GM12865 (cell line): ENCODE results near the gene ADAM15.

Experiments
- DNase-seq: peaks from one replicate; pipeline ENCODE4 v3.0.0; 2010; ENCODE audit warnings: low read depth
- H3K4me3 ChIP-seq: 2 replicates; pipeline ENCODE4 v1.5.1; 2011; ENCODE audit warnings: mild to moderate bottlenecking, low read depth, low read length, control low read depth
- TF ChIP-seq, protein P1 (sequence below): IDR thresholded peaks from 2 replicates; pipeline ENCODE4 v1.5.1; 2011; ENCODE audit warnings: low read length, control low read depth, low read depth, inconsistent platforms; ENCODE audit not compliant: insufficient read depth; ENCODE audit errors: missing control alignments

ADAM15 gene

DNA sequence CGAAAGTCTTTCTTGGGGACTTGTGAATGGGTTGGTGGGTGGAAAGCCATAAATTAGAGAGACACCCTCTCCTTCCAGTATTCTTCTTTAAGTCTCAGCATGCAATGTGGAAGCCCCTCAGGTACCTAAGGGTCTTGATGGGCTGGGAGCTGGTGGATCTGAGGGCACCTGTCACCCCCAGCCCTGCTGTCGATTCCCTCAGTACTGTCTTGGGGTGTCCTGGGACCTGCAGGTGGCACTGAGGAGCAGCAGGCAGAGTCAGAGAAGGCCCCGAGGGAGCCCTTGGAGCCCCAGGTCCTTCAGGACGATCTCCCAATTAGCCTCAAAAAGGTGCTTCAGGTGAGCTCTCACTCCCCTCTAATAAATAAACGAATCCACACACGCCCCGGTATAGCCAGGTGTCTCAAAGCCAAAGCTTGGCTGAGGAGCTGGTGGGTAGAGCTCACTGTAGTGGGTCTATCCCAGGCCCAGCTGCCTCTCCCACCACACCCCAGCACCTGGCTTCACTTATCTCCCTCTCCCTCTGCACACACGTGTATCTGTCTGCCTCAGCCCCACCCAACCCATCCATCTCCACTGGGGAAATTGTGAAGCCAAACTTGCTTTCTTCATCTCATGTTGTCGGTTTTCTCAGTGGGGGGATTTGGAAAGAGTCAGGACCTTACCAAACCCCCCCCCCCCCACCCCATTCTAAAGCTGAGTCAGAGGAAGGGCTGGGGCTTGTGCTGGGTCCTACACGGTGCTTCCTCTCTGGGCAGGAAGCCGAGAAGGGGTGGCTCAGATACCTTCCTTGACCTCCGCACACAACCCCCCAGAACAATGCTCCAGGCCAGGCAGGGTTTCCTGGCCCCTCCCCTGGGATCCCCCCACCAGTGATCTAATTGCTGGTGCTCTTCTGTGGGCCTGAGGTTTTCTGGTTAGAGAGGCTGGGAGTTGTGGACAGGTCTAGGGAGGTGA lies 1.6 kb downstream of the ADAM15 start:
- no peak for DNase-seq
- no peak overlapping the region for H3K4me3 ChIP-seq
- TF ChIP-seq, protein P1, sequence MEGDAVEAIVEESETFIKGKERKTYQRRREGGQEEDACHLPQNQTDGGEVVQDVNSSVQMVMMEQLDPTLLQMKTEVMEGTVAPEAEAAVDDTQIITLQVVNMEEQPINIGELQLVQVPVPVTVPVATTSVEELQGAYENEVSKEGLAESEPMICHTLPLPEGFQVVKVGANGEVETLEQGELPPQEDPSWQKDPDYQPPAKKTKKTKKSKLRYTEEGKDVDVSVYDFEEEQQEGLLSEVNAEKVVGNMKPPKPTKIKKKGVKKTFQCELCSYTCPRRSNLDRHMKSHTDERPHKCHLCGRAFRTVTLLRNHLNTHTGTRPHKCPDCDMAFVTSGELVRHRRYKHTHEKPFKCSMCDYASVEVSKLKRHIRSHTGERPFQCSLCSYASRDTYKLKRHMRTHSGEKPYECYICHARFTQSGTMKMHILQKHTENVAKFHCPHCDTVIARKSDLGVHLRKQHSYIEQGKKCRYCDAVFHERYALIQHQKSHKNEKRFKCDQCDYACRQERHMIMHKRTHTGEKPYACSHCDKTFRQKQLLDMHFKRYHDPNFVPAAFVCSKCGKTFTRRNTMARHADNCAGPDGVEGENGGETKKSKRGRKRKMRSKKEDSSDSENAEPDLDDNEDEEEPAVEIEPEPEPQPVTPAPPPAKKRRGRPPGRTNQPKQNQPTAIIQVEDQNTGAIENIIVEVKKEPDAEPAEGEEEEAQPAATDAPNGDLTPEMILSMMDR = peak; percentile 9

DNA sequence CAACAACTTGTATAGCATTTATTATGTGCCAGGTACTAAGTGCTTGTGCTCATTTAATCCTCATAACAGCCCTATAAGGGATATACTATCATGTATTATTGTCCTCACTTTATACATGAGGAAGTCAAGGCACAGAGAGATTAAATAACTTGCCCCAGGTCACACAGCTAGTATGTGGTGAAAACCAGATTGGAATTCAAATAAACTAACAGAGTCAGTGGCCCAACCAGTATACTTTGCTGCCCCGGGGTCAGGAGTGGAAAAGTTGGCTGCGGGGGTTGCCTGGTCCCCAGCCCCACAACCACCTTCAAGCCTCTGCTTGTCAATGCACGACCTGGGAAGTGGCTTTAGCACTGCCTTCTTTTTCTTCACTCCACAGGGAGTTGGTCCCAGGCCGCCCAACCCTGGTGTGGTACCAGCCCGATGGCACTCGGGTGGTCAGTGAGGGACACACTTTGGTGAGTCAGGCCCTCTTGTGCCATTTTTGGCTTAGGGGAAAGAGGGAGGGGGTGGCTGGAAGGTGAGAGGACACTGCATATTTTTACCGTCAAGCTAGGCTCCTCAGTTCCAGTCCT lies 2.5 kb downstream of the ADAM15 start:
- no peak for DNase-seq
- H3K4me3 ChIP-seq = no peak overlapping the region
- TF ChIP-seq, protein P1 = no peak

DNA sequence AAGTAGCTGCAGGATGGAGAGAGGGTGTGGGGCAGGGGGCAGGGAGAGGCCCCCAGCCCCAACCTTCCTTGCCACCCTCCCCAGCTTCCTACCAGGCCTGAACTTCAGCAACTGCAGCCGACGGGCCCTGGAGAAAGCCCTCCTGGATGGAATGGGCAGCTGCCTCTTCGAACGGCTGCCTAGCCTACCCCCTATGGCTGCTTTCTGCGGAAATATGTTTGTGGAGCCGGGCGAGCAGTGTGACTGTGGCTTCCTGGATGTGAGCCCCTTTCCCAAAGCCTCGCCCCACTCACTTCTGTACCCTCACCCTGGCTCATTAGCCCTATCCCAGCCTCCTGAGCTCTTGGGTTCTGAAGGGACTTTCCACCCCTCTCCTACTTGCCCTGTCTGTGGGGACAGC lies 6.0 kb downstream of the ADAM15 start:
- DNase-seq = no peak
- H3K4me3 ChIP-seq = no peak overlapping the region
- TF ChIP-seq, protein P1 = no peak

DNA sequence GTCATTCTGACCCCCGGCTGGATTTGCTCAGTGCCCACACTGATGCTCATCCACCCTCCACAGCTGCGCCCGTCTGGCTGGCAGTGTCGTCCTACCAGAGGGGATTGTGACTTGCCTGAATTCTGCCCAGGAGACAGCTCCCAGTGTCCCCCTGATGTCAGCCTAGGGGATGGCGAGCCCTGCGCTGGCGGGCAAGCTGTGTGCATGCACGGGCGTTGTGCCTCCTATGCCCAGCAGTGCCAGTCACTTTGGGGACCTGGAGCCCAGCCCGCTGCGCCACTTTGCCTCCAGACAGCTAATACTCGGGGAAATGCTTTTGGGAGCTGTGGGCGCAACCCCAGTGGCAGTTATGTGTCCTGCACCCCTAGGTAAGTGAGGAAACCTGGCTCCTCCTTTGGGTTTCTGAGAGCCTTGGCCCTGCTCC lies 6.7 kb downstream of the ADAM15 start:
- TF ChIP-seq, protein P1 = peak; percentile 7
- no peak for DNase-seq
- H3K4me3 ChIP-seq = no peak overlapping the region

DNA sequence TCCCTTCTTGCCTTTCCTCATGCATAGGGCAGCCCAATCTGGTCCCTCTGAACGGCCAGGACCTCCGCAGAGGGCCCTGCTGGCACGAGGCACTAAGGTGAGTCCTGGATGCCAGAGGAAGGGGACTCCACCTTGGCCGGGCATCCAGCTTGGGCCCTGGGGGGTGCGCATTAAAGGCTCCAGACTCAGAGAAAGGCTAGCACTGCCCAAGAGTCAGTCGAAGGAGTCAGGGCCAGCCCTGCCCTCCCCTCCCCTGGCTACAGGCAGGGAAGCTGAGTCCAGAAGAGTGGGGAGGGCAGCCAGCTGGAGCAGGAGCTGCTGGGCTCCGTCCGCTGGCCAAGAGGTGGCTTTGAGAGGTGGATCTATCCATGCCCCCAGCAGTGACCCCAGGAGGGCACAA lies 9.6 kb downstream of the ADAM15 start:
- TF ChIP-seq, protein P1 = no peak
- no peak for DNase-seq
- H3K4me3 ChIP-seq = no peak overlapping the region

DNA sequence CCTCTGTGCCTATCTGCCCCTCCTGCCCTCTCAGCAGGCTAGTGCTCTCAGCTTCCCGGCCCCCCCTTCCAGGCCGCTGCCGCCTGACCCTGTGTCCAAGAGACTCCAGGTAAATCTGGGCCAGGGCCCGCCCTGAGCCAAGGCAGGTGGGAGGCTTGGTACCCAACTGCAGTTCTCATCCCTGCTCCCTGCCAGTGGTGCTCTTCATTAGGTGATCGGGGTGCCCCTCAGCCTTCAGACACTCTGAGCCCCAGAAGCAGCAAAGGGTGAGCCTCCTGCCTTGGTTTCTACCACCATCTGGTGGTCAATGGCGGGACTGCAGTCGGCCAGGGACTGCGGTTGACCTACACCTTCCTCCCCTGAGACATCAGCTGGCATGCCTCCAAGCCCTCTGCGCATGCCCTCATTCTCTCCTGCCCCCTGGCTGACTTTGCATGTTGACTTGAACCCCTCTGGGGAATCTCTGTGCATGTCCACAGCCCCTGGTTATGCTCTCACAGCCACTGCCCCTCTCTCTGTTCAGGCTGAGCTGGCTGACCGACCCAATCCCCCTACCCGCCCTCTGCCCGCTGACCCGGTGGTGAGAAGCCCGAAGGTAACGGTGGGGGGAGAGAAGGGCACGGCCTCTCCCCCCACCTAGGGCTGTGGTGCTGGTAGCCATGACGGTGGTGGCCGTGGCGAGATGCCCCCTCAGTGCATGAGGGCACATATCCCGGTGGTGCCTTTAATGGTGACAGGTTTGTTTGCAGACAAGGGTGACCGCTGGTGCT lies 10.4 kb downstream of the ADAM15 start:
- peak; percentile 96 for DNase-seq
- TF ChIP-seq, protein P1 = peak; percentile 100
- no peak overlapping the region for H3K4me3 ChIP-seq
